Fibroblast of villous mesenchyme (primary cell): ENCODE data around the gene SLC23A1. TPM values are rescaled to one million over a fixed set of nuclear protein-coding genes. Genes with fewer than 3 reads are reported as not detected.
"Not testable (repeated sequence)": the region's sequence is repeated elsewhere in the genome, so short reads cannot be mapped to it uniquely, and the experiment has no call there.

Experiments used
- DNase-seq: peaks from one replicate; pipeline ENCODE4 v3.0.0-alpha.2; 2010; ENCODE audit warnings: low read depth
- H3K4me3 ChIP-seq: 2 replicates; pipeline ENCODE4 v1.5.1; 2011; ENCODE audit warnings: low read depth, mild to moderate bottlenecking, low read length
- total RNA-seq: library from RNA; depleted of rRNA; stranded (reverse); fragments of >200 nt; gene quantifications from 2 replicates; pipeline ENCODE4 v1.2.3, GENCODE V29; 2012
- TF ChIP-seq, protein P1 (sequence below): IDR thresholded peaks from 2 replicates; pipeline ENCODE4 v1.5.1; 2012; ENCODE audit warnings: low read depth, mild to moderate bottlenecking, low read length; ENCODE audit not compliant: insufficient read depth

SLC23A1 gene
- total RNA-seq, 1 donor, result not detected

DNA sequence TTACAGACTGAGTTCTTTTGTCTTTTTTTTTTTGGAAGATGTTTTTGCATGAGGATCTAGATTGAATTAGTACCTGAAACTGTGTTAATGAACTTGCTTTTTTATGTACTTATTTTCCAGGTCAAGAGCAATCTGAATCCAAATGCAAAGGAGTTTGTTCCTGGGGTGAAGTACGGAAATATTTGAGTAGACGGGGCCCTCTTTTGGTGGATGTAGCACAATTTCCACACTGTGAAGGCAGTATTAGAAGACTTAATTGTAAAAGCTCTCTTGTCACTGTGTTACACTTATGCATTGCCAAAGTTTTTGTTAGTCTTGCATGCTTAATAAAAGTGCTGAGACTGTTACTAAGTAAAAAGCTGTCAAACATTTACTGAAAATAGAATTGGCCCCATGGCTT lies 14.5 kb downstream of the SLC23A1 start:
- peak; percentile 19 for DNase-seq
- TF ChIP-seq, protein P1, sequence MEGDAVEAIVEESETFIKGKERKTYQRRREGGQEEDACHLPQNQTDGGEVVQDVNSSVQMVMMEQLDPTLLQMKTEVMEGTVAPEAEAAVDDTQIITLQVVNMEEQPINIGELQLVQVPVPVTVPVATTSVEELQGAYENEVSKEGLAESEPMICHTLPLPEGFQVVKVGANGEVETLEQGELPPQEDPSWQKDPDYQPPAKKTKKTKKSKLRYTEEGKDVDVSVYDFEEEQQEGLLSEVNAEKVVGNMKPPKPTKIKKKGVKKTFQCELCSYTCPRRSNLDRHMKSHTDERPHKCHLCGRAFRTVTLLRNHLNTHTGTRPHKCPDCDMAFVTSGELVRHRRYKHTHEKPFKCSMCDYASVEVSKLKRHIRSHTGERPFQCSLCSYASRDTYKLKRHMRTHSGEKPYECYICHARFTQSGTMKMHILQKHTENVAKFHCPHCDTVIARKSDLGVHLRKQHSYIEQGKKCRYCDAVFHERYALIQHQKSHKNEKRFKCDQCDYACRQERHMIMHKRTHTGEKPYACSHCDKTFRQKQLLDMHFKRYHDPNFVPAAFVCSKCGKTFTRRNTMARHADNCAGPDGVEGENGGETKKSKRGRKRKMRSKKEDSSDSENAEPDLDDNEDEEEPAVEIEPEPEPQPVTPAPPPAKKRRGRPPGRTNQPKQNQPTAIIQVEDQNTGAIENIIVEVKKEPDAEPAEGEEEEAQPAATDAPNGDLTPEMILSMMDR, result no peak
- H3K4me3 ChIP-seq, result no peak overlapping the region

DNA sequence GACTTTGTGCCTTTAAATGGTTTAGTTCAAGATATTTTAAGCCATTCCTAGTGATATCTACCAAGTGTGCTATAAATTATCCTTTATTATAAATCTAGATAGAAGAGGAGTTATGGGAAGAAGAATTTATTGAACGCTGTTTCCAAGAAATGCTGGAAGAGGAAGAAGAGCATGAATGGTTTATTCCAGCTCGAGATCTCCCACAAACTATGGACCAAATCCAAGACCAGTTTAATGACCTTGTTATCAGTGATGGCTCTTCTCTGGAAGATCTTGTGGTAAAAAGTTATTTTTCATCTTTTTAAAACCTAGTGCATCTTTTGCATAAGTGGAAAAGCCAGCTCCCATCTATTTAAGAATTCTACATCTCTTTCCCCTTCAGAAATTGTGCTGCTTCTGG lies 18.6 kb downstream of the SLC23A1 start:
- no peak overlapping the region for H3K4me3 ChIP-seq
- TF ChIP-seq, protein P1, result no peak
- DNase-seq, result peak; percentile 64

DNA sequence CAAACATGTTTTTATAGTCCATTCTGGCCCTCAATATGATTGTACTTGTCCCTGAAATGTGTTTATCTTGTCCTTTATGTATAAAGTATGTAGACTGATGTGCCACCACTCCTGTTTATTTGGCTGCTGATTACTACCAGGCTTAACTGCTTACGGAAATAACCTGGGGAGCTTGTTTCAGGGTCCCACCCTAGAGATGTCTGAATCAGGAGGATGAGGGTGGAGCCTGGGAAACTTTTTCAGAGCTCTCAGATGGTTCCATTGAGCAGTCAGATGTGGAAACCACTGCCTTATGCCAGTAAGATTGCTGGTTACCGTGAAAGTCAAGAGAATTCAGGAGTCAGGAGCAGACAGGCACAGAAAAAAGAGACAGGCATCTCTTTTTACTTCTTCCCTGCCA lies 19.2 kb downstream of the SLC23A1 start:
- H3K4me3 ChIP-seq, result no peak overlapping the region
- TF ChIP-seq, protein P1, result no peak
- DNase-seq, result no peak

DNA sequence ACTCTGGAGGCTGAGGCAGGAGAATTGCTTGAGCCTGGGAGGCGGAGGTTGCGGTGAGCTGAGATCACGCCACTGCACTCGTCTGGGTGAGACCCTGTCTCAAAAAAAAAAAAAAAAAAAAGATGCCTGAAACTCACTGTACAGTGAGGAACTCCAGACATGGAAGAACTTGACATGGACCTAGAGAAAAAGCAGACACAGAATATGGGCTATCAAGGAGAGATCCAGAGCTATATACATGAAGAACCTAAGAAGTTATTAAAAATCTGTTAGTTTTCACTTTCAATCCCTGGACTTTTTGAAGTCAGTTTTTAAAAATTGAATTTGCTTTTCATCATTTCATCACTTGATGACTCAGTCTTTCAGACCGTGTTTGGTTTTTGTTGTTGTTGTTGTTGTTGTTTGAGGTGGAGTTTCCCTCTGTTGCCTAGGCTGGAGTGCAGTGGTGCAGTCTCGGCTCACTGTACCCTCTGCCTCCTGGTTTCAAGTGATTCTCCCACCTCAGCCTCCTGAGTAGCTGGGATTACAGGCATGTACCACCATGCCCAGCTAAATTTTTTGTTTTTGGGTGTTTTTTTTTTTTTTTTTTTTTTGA lies 21.2 kb downstream of the SLC23A1 start:
- no peak overlapping the region for H3K4me3 ChIP-seq
- TF ChIP-seq, protein P1, result no peak
- DNase-seq, result no peak

DNA sequence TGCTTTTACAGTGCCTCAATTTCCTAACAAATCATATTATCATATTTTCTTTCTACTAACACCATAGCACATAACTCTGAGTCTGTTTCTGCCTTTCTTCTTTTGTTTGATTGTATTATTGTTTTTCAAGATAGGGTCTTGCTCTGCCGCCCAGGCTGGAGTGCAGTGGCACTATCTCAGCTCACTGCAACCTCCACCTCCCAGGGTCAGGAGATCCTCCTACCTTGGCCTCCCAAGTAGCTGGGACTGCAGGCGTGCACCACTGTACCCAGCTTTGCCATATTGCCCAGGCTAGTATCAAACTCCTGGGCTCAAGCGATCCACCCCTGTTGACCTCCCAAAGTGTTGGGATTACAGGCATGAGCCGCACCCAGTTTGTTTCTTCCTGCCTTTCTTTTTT lies 22.7 kb downstream of the SLC23A1 start:
- TF ChIP-seq, protein P1, result no peak
- no peak for DNase-seq
- no peak overlapping the region for H3K4me3 ChIP-seq

DNA sequence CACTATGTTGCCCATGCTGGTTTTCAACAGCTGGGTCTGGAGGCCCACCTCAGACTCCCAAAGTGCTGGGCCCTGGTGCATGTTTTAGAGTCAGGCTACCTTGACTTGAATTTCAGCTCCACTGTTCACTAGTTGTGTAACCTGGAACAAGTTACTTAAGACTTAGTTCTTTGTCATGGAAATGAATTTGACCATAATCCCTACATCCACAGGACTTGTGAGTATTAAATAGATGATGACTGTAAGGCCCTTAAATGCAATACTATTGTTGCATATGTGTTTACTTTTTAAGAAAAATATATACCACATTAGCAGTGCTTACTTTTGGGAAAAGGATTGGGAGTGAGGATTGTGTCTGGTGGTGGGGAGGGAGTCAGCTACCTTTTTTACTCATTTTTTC lies 25.0 kb downstream of the SLC23A1 start:
- TF ChIP-seq, protein P1, result no peak
- no peak overlapping the region for H3K4me3 ChIP-seq
- no peak for DNase-seq

DNA sequence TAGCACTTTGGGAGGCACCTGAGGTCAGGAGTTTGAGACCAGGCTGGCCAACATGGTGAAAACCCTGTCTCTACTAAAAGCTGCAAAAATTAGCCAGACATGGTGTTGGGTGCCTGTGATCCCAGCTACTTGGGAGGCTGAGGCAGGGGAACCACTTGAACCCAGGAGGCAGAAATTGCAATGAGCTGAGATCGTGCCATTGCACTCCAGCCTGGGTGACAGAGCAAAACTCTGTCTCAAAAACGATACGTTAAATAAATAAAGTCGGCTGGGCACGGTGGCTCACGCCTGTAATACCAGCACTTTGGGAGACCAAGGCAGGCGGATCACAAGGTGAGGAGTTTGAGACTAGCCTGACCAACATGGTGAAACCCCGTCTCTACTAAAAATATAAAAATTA lies 27.2 kb downstream of the SLC23A1 start:
- not testable (repeated sequence) for DNase-seq

DNA sequence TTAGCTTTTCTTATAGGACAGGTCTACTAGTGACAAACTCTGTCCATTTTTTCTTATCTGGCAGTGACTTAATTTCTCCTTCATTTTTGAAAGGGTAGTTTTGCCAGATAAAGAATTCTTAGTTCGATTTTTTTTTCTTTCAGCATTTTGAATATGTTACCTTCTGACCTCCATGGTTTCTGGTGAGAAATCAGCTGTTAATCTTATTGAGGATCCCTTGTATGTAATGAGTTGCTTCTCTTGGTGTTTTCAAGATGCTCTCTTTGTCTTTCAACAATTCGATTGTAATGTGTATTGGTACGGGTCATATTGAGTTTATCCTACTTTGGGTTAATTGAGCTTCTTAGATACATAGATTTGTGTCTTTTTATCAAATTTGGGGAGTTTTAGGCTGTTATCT lies 28.9 kb downstream of the SLC23A1 start:
- TF ChIP-seq, protein P1, result no peak

More for the DNA sequence above, 27.2 kb downstream of the SLC23A1 start:
- not testable (repeated sequence) for H3K4me3 ChIP-seq

DNA sequence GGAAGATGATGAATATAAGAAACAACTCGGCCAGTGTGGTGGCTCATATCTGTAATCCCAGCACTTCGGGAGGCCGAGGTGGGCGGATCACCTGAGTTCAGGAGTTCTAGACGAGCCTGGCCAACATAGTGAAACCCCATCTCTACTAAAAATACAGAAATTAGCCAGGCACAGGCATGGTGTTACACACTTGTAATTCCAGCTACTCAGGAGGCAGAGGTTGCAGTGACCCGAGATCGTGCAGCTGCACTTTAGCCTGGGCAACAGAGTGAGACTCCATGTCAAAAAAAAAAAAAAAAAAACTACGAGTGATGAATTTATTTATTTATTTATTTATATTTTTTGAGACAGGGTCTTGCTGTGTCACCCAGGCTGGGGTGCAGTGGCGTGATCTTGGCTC lies 35.2 kb downstream of the SLC23A1 start:
- H3K4me3 ChIP-seq, DNase-seq: not testable (repeated sequence)

More for the DNA sequence above, 28.9 kb downstream of the SLC23A1 start:
- no peak for DNase-seq
- H3K4me3 ChIP-seq, result no peak overlapping the region

DNA sequence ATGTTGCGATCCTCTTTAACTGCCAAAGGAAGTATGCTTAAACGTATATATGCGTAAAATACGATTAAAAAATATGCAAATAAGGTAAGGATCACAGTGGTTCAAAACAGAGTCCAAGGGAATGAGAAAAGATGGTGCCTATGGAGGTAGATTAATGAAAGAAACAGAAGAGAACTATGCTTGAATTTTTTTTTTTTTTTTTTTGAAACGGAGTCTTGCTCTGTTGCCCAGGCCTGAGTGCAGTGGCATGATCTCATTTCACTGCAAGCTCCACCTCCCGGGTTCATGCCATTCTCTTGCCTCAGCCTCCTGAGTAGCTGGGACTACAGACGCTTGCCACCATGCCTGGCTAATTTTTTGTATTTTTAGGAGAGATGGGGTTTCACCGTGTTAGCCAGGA lies 37.7 kb downstream of the SLC23A1 start:
- not testable (repeated sequence) for DNase-seq, H3K4me3 ChIP-seq
